ENCODE data around the gene ROR2.

GRCh38 chr9:91949946-91950664 is at the start of gene ROR2:
- TF ChIP-seq CTCF (IDR thresholded peaks at IDR 0.05; ENCODE audit: extremely low read depth in 1 of 2, insufficient read depth in 1 of 2, low read depth in 1 of 2, low read length in 2 of 2) = peak; percentile 52 to 57
- TF ChIP-seq EZH2 (IDR thresholded peaks at IDR 0.05; ENCODE audit: borderline replicate concordance, low read depth, low read length, severe bottlenecking) = peak; percentile 89
- TF ChIP-seq MAX (IDR thresholded peaks at IDR 0.05; ENCODE audit: insufficient read depth, insufficient read length) = no peak
- TF ChIP-seq POLR2A (IDR thresholded peaks at IDR 0.05; ENCODE audit: low read depth, low read length) = no peak
- no peak for TF ChIP-seq MYC (IDR thresholded peaks at IDR 0.05; ENCODE audit: low read depth, low read length)
- no peak for TF ChIP-seq POLR2AphosphoS5 (IDR thresholded peaks at IDR 0.05; ENCODE audit: insufficient read depth, low read depth, low read length)
- no peak for TF ChIP-seq GATA2 (IDR thresholded peaks at IDR 0.05; ENCODE audit: insufficient read depth, insufficient read length, low read depth, low read length)
- no peak for TF ChIP-seq FOS (IDR thresholded peaks at IDR 0.05; ENCODE audit: borderline replicate concordance, insufficient read depth, low read length)
- no peak for TF ChIP-seq JUN (IDR thresholded peaks at IDR 0.05; ENCODE audit: borderline replicate concordance, insufficient read depth, insufficient read length, low read depth)

All from endothelial cell of umbilical vein (primary cell).